ENCODE results near the gene ARSG. TPM values are rescaled to one million over a fixed set of nuclear protein-coding genes. Genes with fewer than 3 reads are reported as not detected.

Gene ARSG
- total and polyA plus RNA-seq, 9 of the 15 experiments (the other 6 are each of a cell fraction or from before 2014, with no cell fraction given), result 1.0 to 5.6 (median 1.8) TPM

DNA sequence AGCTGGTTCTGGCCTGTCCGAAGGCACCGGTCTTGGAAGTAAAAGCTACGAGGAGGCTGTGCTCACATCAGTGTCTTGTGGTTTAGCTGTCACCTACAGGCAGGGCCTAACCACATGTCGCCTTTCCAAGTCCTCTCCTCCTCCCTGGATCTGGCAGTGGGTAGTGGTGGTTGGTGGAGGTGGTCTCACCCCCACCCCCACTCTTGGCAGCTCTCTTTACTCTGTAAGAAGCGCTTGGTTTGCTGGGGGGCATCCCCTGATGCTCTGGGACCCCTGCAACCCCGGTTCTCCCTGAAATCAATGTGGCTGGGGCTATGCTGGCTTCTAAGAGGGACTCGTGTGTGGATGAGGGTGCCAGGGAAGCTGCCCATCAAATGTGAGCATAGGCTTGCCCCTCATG is 97.7 kb downstream of the ARSG start:
- ChIA-PET CTCF (ENCODE audit: low intra/inter-chr PET ratio) (no interaction called here), POLR2A (interaction anchor here (0.6 kb wide), 1 partner anchor 10 kb away, joined by 4 read pairs; no protein-coding TSS in a partner anchor)
- intact Hi-C loops (cut with micrococcal nuclease) (no loop called here), in situ Hi-C loops (cut with MboI) (no loop called here)
- TF ChIP-seq MAFF (IDR thresholded peaks at IDR 0.05; ENCODE audit: low read length) (no peak), LARP7 (IDR thresholded peaks at IDR 0.05) (no peak), ZFP30 (CRISPR knock-in tag; IDR thresholded peaks at IDR 0.05; ENCODE audit: borderline replicate concordance) (no peak), FOXM1 (IDR thresholded peaks at IDR 0.05; ENCODE audit: low read depth) (no peak), FOXM1 (CRISPR knock-in tag; IDR thresholded peaks at IDR 0.05; ENCODE audit: low read depth) (no peak)
- TF ChIP-seq, protein P1, sequence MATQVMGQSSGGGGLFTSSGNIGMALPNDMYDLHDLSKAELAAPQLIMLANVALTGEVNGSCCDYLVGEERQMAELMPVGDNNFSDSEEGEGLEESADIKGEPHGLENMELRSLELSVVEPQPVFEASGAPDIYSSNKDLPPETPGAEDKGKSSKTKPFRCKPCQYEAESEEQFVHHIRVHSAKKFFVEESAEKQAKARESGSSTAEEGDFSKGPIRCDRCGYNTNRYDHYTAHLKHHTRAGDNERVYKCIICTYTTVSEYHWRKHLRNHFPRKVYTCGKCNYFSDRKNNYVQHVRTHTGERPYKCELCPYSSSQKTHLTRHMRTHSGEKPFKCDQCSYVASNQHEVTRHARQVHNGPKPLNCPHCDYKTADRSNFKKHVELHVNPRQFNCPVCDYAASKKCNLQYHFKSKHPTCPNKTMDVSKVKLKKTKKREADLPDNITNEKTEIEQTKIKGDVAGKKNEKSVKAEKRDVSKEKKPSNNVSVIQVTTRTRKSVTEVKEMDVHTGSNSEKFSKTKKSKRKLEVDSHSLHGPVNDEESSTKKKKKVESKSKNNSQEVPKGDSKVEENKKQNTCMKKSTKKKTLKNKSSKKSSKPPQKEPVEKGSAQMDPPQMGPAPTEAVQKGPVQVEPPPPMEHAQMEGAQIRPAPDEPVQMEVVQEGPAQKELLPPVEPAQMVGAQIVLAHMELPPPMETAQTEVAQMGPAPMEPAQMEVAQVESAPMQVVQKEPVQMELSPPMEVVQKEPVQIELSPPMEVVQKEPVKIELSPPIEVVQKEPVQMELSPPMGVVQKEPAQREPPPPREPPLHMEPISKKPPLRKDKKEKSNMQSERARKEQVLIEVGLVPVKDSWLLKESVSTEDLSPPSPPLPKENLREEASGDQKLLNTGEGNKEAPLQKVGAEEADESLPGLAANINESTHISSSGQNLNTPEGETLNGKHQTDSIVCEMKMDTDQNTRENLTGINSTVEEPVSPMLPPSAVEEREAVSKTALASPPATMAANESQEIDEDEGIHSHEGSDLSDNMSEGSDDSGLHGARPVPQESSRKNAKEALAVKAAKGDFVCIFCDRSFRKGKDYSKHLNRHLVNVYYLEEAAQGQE (IDR thresholded peaks at IDR 0.05; ENCODE audit: borderline replicate concordance), result no peak
- TF ChIP-seq, protein P1 (CRISPR knock-in tag; IDR thresholded peaks at IDR 0.05; ENCODE audit: low read depth), result no peak
- Histone ChIP-seq H3K36me3 (ENCODE audit: control insufficient read depth, insufficient read depth, low read length) (no peaks in the 10 kb centered on the region), H3K9me1 (ENCODE audit: control insufficient read depth, insufficient read depth, low read length) (peaks cover 4% of the 10 kb centered on the region), H3K9me3 (replicated peaks; ENCODE audit: control insufficient read depth, insufficient read depth, low read depth, low read length) (no peaks in the 10 kb centered on the region), H2AFZ (ENCODE audit: low read depth, low read length) (no peak overlapping the region), H3K27ac (ENCODE audit: extremely low read depth, low read depth, low read length) (no peak overlapping the region), H3K27me3 (ENCODE audit: control insufficient read depth in 2 of 2, insufficient read depth in 2 of 2, low read length in 2 of 2) (peaks cover 22 to 57% of the 10 kb centered on the region in 2 experiments; a peak in 4 of 5 replicates), H3K79me2 (ENCODE audit: control insufficient read depth, insufficient read depth, low read length) (no peaks in the 10 kb centered on the region), H3K9ac (ENCODE audit: insufficient read depth in 1 of 2, low read depth in 2 of 2, low read length in 2 of 2) (no peak overlapping the region), H3K4me3 (no peak overlapping the region), H4K20me1 (replicated peaks; ENCODE audit: control insufficient read depth, insufficient read depth, low read length) (no peaks in the 10 kb centered on the region), H3K4me2 (ENCODE audit: insufficient read depth, low read length) (no peak overlapping the region), H3K4me1 (replicated peaks in 1 of 2; ENCODE audit: control insufficient read depth in 2 of 2, insufficient read depth in 2 of 2, low read length in 2 of 2) (no peaks in the 10 kb centered on the region)
- no peak for FAIRE-seq
- ATAC-seq, result peak; percentile 33; the same call in 1 of the 3 replicates
- no peak for DNase-seq (ENCODE audit: extremely low read depth in 1 of 4, low spot score in 3 of 4)
- WGBS (ENCODE audit: insufficient coverage, low coverage, missing lambda C conversion rate), result 13% methylated on average over 7 of the region's 7 CpGs
- BruUV-seq (replicated peaks), result no TSS peak
